ENCODE data around the gene OSGEPL1. TPM values are rescaled to one million over a fixed set of nuclear protein-coding genes. Genes with fewer than 3 reads are reported as not detected.

Gene OSGEPL1
- total and polyA plus RNA-seq, 2 of the 4 experiments (the other 2 are of a cell fraction): 5.0 to 6.8 TPM

GRCh38 chr2:189700681-189701080 lies 61.9 kb downstream of the OSGEPL1 start:
- H2BK120ac ChIP-seq (ENCODE audit: low read depth, low read length): no peak overlapping the region
- POLR2A ChIA-PET (ENCODE audit: unreplicated experiment): no interaction called here
- no peaks in the 10 kb centered on the region for H3K9me1 ChIP-seq (ENCODE audit: insufficient read depth, low read length)
- no peak for DNase-seq
- no peak overlapping the region for H2AFZ ChIP-seq (replicated peaks; ENCODE audit: low read length, poor library complexity)
- no peak overlapping the region for H3K9ac ChIP-seq (ENCODE audit: low read depth, low read length)
- H3K23ac ChIP-seq (ENCODE audit: low read depth, low read length): no peak overlapping the region
- no peak overlapping the region for H2AK5ac ChIP-seq (ENCODE audit: low read depth, low read length)
- H4K20me1 ChIP-seq (ENCODE audit: insufficient read depth, low read length): no peaks in the 10 kb centered on the region
- no peak overlapping the region for H3K4me3 ChIP-seq (ENCODE audit: insufficient read depth, low read depth, low read length)
- H4K5ac ChIP-seq (ENCODE audit: low read depth, low read length): no peak overlapping the region
- BruUV-seq (replicated peaks): no TSS peak
- dilution Hi-C loops (cut with HindIII; ENCODE audit: low sequenced_read_pairs, unreplicated experiment) (no loop called here), intact Hi-C loops (cut with micrococcal nuclease) (no loop called here), in situ Hi-C loops (cut with MboI; ENCODE audit: low sequenced_read_pairs) (no loop called here)
- CTCF ChIA-PET: interaction anchor here (1.5 kb wide), 1 partner anchor 8 kb away, joined by 6 read pairs; no protein-coding TSS in a partner anchor
- no peak overlapping the region for H4K91ac ChIP-seq (ENCODE audit: insufficient read depth, low read depth, low read length)
- H3K79me1 ChIP-seq (ENCODE audit: low read depth in 1 of 2, low read length in 2 of 2): no peaks in the 10 kb centered on the region
- H3K4ac ChIP-seq (ENCODE audit: low read depth, low read length): no peak overlapping the region
- H3K4me1 ChIP-seq (ENCODE audit: control insufficient read depth, insufficient read depth, low read length): no peaks in the 10 kb centered on the region
- H2AK9ac ChIP-seq (replicated peaks; ENCODE audit: low read depth, low read length, poor library complexity): no peak overlapping the region
- no peak overlapping the region for H3K18ac ChIP-seq (ENCODE audit: low read depth, low read length)
- no peak overlapping the region for H3K56ac ChIP-seq (ENCODE audit: extremely low read depth, insufficient read depth, low read length)
- no peak overlapping the region for H2BK15ac ChIP-seq (ENCODE audit: low read depth, low read length)
- H3K27ac ChIP-seq (ENCODE audit: insufficient read depth, low read length): no peak overlapping the region
- no CpG with 5 or more reads among the region's 2 CpGs for WGBS, 2 experiments (ENCODE audit: extremely low coverage in 2 of 2, insufficient read length in 1 of 2)
- no peak overlapping the region for H3K14ac ChIP-seq (replicated peaks; ENCODE audit: low read depth, low read length)
- H4K8ac ChIP-seq (ENCODE audit: low read depth in 2 of 2, low read length in 2 of 2): no peak overlapping the region
- H3K27me3 ChIP-seq (ENCODE audit: control insufficient read depth, insufficient read depth, low read length): no peaks in the 10 kb centered on the region
- no peaks in the 10 kb centered on the region for H3K9me3 ChIP-seq (ENCODE audit: control insufficient read depth, insufficient read depth, low read length)
- H2BK5ac ChIP-seq (ENCODE audit: low read depth, low read length, poor library complexity, severe bottlenecking): no peak overlapping the region
- no peak for ATAC-seq (ENCODE audit: low read depth)
- H2BK20ac ChIP-seq (ENCODE audit: low read depth, low read length): no peak overlapping the region
- TF ChIP-seq CHD1 (IDR thresholded peaks at IDR 0.05; ENCODE audit: low read depth, low read length): no peak
- no peaks in the 10 kb centered on the region for H3K36me3 ChIP-seq (ENCODE audit: control insufficient read depth, insufficient read depth, low read length)
- no peak overlapping the region for H3K4me2 ChIP-seq (ENCODE audit: low read depth, low read length)

All from IMR-90 (cell line).